ENCODE measurements around the gene EXOSC2. TPM values are rescaled to one million over a fixed set of nuclear protein-coding genes. Genes with fewer than 3 reads are reported as not detected.

The EXOSC2 gene
- total RNA-seq, 4 donors from 2014 or later, result 2.2 to 17.1 (median 15.8) TPM

DNA sequence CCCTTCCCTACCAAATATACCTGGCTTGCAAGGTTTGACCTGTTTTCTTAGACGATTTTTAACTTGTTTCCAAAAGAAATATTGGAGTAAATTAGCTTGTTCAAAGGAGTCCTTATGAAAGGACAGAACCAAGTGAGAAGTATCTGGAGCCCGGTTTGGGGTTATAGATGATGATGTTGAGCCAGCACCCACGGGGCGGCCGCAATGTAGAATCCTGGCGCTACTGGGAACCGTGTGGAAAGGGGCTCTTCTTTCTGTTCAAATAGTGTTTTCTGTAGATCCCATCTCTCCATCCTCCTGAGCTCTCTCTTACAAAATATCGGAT is 517 bp upstream of the EXOSC2 start:
- Histone ChIP-seq H3K4me3 (peak overlapping the region; percentile 19 to 78 (median 64)), H3K36me3 (peaks cover 0 to 9% (median 2%) of the 10 kb centered on the region in 4 donors), H3K27me3 (no peaks in the 10 kb centered on the region), H3K27ac (peak overlapping the region; percentile 63 to 79 (median 70)), H3K9me3 (no peaks in the 10 kb centered on the region), H3K4me1 (peaks cover 2 to 31% (median 25%) of the 10 kb centered on the region in 4 donors)
- TF ChIP-seq POLR2A (IDR thresholded peaks at IDR 0.05), result no peak
- TF ChIP-seq EP300 (IDR thresholded peaks at IDR 0.05; ENCODE audit: low read depth), result no peak
- no peak for TF ChIP-seq POLR2AphosphoS5 (IDR thresholded peaks at IDR 0.05)
- TF ChIP-seq, protein P1, sequence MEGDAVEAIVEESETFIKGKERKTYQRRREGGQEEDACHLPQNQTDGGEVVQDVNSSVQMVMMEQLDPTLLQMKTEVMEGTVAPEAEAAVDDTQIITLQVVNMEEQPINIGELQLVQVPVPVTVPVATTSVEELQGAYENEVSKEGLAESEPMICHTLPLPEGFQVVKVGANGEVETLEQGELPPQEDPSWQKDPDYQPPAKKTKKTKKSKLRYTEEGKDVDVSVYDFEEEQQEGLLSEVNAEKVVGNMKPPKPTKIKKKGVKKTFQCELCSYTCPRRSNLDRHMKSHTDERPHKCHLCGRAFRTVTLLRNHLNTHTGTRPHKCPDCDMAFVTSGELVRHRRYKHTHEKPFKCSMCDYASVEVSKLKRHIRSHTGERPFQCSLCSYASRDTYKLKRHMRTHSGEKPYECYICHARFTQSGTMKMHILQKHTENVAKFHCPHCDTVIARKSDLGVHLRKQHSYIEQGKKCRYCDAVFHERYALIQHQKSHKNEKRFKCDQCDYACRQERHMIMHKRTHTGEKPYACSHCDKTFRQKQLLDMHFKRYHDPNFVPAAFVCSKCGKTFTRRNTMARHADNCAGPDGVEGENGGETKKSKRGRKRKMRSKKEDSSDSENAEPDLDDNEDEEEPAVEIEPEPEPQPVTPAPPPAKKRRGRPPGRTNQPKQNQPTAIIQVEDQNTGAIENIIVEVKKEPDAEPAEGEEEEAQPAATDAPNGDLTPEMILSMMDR (IDR thresholded peaks at IDR 0.05), result no peak
- DNase-seq, result no peak
- intact Hi-C loops (cut with DNase I; ENCODE audit: low total_unique reads) (no loop called here), in situ Hi-C loops (cut with MboI; ENCODE audit: low pct_ligation_motif_present in 1 of 4, low pct_unique_long_range_greater_than_20kb in 1 of 4, low sequenced_read_pairs in 3 of 4) (no loop called here)
- 6 to 11% methylated on average over 7 to 8 of the region's 8 CpGs for WGBS, 2 donors (ENCODE audit: low coverage in 1 of 2)

DNA sequence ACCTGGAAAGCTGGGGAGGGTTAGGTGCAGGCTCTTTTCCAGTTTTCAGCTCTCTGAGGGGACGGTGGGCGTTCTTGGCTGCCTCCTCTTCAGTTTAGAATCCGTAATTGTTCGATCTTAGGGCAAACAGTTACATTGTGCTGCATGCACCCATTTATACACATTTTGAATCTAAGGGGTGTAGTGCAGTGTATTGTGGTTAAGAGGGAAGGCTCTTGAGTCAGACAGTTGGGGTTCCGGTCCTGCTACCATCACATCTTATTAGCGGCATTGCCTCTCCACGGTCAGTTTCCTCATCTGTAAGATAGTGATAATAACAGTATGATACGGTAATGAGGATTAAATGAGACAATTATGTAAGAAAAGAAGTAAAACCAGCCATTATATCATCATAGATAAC is 625 bp downstream of the EXOSC2 start:
- in situ Hi-C loops (cut with MboI; ENCODE audit: low pct_ligation_motif_present in 1 of 4, low pct_unique_long_range_greater_than_20kb in 1 of 4, low sequenced_read_pairs in 3 of 4), result no loop called here

DNA sequence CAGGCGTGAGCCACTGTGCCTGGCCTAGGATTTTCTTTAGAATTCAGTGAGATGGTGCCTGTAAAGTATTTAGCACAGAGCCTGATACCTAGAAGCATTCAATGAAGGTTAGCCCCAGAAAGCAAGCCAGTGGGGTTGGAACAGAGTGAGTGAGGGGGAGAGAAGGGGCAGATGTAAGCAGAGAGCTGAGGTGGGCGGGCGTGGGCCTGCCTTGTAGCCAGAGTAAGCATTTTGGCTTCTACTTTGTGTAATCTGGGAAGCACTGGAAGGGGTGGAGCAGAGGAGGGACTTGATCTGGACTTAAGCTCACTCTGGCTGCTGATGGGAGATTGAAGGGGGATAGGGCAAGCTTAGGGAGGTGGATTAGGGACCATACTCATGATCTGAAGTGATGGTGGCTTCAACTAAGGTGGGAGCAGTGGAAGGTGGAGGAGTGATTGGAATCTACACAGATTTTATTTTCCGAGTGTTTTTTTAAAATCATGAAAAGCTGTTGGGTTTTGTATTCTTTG is 2.6 kb downstream of the EXOSC2 start:
- TF ChIP-seq POLR2A (IDR thresholded peaks at IDR 0.05) (no peak), EP300 (IDR thresholded peaks at IDR 0.05; ENCODE audit: low read depth) (no peak), POLR2AphosphoS5 (IDR thresholded peaks at IDR 0.05) (no peak)
- TF ChIP-seq, protein P1 (IDR thresholded peaks at IDR 0.05), result no peak
- in situ Hi-C loops (cut with MboI; ENCODE audit: low pct_ligation_motif_present in 1 of 4, low pct_unique_long_range_greater_than_20kb in 1 of 4, low sequenced_read_pairs in 3 of 4) (loop anchor here in 1 of 4 donors (5.0 kb wide), 1 partner anchor 171 kb away; no protein-coding TSS in a partner anchor), intact Hi-C loops (cut with DNase I; ENCODE audit: low total_unique reads) (no loop called here)
- Histone ChIP-seq H3K36me3 (peaks cover 0 to 20% (median 9%) of the 10 kb centered on the region in 4 donors), H3K4me1 (peaks cover 2 to 22% (median 20%) of the 10 kb centered on the region in 4 donors), H3K27me3 (no peaks in the 10 kb centered on the region), H3K4me3 (no peak overlapping the region), H3K27ac (no peak overlapping the region), H3K9me3 (no peaks in the 10 kb centered on the region)
- 97% methylated on average over 4 of the region's 4 CpGs; no CpG with 5 or more reads in 1 of the 2 donors for WGBS, 2 donors (ENCODE audit: low coverage in 1 of 2)
- DNase-seq, result no peak

More for the DNA sequence above, 625 bp downstream of the EXOSC2 start:
- Histone ChIP-seq H3K27ac (peak overlapping the region; percentile 63 to 77 (median 70)), H3K9me3 (no peaks in the 10 kb centered on the region), H3K4me3 (peak overlapping the region; percentile 51 to 93 (median 77)), H3K4me1 (peaks cover 2 to 30% (median 24%) of the 10 kb centered on the region in 4 donors), H3K27me3 (no peaks in the 10 kb centered on the region), H3K36me3 (peaks cover 0 to 15% (median 5%) of the 10 kb centered on the region in 4 donors)
- TF ChIP-seq POLR2A (IDR thresholded peaks at IDR 0.05), result no peak
- TF ChIP-seq, protein P1 (IDR thresholded peaks at IDR 0.05), result no peak
- DNase-seq, result no peak
- WGBS, 2 donors (ENCODE audit: low coverage in 1 of 2), result 1% methylated on average over 6 to 8 of the region's 8 CpGs
- intact Hi-C loops (cut with DNase I; ENCODE audit: low total_unique reads), result no loop called here

DNA sequence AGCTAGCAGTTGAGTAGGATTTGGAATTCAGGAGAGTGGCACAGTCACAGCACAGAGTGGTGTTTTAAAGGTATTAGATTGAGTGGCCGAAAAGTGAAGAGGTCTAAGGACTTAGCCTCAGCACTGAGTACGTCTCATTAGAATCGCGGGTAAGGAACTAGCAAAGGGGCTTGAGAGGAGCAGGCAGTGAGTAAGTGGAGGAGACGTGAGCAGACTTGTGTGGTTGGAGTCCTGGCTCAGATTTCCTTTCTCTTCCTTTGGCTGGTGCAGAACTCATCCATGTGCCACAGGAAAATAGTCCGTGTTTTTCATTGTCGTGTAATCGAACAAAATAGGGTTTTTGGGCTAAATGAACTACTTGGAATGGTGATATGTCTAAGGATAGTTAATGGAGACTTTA is 3.4 kb downstream of the EXOSC2 start:
- no peak for DNase-seq
- Histone ChIP-seq H3K27me3 (no peaks in the 10 kb centered on the region), H3K4me3 (no peak overlapping the region), H3K4me1 (peaks cover 2 to 27% (median 23%) of the 10 kb centered on the region in 4 donors), H3K27ac (no peak overlapping the region), H3K36me3 (peaks cover 0 to 20% (median 9%) of the 10 kb centered on the region in 4 donors), H3K9me3 (no peaks in the 10 kb centered on the region)
- WGBS, 2 donors (ENCODE audit: low coverage in 1 of 2), result 89 to 91% methylated on average over 7 to 8 of the region's 8 CpGs
- intact Hi-C loops (cut with DNase I; ENCODE audit: low total_unique reads), result no loop called here
- in situ Hi-C loops (cut with MboI; ENCODE audit: low pct_ligation_motif_present in 1 of 4, low pct_unique_long_range_greater_than_20kb in 1 of 4, low sequenced_read_pairs in 3 of 4), result loop anchor here in 1 of 4 donors (5.0 kb wide), 1 partner anchor 170 kb away; no protein-coding TSS in a partner anchor
- TF ChIP-seq, protein P1 (IDR thresholded peaks at IDR 0.05), result no peak
- TF ChIP-seq POLR2AphosphoS5 (IDR thresholded peaks at IDR 0.05), result no peak
- no peak for TF ChIP-seq EP300 (IDR thresholded peaks at IDR 0.05; ENCODE audit: low read depth)
- TF ChIP-seq POLR2A (IDR thresholded peaks at IDR 0.05), result no peak
